HG03342 (cell line): Measurements from ENCODE around the gene WWOX.

Experiments used
- ATAC-seq: cut with Tn5 transposase; IDR thresholded peaks from one replicate; pipeline ENCODE4 v1.9.1; 2021; ENCODE audit warnings: mild to moderate bottlenecking, moderate library complexity; ENCODE audit not compliant: unreplicated experiment

The WWOX gene

GRCh38 chr16:78745108-78746019 lies 645.9 kb downstream of the WWOX start:
- no peak for ATAC-seq

DNA sequence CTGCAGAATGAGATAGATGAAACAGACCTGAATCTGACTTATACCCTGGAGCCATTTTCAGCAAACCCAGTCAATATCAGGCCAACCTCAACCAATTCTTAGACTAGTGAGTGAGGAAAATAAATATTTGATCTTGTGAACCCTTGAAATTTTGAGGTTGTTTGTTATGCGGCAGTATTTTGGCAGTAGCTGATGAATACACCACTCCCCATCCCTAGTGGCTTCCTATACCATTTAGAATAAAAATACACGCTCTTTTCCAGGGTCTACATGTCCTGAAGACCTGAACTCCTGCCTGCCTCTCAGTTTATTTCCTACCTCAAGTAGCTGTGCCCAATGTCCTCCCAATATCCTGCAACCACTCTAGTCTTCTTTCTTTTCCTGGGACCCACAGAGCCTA lies 647.3 kb downstream of the WWOX start:
- ATAC-seq = no peak

DNA sequence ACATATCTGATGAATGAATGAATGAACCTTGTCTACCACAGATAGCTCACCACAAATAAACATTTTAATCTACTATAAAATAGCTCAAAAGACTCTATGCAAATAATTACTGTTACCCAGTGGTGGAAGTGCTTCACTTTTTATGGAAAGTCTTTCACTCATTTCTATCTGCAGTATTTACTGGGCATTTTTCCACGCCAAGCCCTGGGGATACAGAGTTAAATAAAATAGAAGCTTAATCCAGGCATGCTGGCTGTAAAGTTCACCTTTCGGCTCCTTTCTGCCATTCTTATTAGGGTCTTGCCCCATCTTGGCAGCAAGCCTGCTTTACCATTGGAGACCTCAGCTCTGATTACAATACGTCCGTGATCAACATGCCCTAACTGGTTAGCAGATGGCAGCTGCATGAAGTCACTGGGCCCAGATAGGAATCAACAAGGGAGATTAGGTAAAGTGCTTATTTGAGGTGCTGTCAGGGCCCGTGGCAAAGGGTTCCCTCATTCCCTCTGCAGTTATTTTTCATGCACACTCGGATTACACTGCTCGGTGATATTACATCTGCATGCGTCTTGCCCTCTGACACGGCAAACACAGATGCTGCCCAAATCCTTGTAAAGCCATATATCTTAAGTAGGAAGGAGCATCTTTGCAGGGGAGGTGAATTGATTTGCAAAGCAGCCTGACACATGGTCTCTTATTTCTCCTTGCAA lies 648.9 kb downstream of the WWOX start:
- ATAC-seq = no peak

DNA sequence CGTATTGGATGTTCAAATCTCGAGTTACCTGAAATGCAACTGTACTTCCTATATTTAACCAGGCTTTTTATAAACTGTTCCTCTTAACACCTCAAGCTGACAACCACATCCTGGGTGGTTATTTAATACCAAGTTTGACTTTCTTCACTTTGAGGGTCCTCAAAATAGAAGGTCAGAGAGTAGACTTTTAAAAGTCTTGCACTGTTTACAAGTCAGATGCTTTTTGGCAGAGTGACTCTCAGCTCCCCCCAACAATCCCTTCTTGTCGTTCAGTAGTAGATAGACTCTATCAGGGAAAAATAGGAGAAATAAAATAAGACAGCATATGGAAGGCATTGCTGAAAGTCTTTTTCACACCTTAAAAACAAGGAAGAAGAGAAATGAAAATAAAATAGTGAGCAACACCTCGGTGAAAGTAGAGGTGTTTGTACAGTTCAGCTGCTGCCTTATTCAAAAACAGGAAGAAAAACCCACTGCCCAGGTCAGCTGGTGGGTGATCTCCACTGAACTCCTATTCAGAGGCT lies 650.4 kb downstream of the WWOX start:
- peak; percentile 69 for ATAC-seq

DNA sequence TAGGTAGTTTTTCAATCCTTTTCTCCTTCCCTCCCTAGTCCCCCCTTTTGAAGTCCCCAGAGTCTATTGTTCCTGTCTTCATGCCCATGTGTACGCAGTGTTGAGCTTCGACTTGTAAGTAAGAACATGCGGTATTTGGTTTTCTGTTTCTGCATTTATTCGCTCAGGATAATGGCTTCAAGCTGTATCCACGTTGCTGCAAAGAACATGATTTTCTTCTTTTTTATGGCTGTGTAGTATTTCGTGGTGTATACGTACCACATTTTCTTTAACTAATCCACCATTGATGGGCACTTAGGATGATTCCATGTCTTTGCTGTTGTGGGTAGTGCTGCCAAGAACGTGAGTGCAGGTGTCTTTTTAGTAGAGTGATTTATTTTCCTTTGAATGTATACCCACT lies 651.2 kb downstream of the WWOX start:
- ATAC-seq = no peak

GRCh38 chr16:78751601-78752000 lies 652.1 kb downstream of the WWOX start:
- ATAC-seq = no peak

DNA sequence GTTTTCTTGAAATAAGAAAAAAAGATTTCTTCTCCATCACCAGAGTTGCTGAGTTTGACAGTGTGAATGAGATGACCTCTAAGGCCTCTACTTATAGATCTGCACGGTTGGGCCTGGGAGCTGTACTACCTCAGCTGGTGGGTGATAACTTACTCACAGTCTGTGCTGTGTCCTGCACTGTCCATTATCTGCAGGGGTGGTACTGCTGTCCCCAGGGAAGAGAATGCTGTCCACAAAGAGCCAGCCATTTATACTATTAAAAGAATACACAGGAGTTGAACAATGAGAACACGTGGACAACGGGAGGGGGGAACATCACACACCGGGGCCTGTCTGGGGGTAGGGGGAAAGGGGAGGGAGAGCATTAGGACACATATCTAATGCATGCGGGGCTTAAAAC lies 655.3 kb downstream of the WWOX start:
- ATAC-seq = no peak

DNA sequence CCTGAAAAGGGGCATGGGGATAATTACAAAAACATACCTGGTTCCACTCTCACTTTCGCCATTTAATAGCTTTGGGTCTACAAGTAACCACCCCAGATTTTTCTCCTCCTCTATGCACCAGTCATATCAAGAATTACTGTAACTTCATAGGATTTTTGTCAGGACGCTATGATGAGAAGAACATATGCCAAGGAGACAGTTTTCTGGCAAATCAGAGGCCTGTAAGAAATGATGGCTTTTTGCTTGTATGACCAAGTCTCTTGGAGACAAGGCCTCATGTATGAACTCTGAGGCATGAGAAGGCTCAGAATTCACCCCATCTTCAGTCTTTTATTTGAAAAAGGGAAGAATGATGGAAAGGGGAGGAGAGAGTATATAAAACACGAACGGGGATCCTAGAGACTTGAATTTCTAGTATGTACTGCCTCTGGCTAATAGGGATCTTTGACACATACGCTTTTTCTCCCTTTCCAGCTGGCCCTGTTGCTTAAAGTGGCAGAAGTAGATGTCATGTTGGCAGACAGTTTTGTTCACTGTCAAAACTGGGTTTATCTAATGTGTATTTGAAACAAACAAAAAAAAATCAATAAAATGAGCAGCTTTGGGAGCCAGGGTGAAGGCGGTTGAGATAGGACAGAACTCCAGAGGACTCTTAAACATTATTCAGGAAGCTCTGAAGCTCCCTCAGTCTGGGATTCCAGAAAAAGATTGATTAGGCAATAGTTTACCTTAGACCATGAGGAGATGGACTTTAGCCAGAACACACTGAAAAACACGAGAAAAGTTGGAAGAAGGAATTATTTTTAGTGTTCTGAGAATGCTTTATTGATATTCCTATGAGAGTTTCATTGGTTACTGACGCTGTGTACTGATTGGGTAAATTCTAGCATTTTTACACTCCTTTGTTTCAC lies 656.6 kb downstream of the WWOX start:
- no peak for ATAC-seq

DNA sequence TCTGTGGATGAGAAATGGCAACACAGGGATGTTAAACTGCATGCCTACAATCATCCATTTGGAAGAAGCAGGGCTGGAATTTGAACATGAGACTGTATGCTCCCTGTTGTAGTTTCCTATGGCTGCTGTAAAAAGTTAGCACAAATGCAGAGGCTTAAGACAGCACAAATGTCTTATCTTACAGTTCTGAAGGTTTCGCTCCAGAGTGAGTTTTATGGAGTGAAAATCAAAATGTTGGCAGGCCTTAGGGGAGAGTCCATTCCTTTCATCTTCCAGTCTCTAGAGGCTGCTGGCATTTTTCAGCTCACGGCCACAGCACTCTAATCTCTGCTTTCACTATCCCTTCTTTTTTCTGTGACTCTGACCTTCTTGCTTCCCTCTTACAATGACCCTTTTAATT lies 660.1 kb downstream of the WWOX start:
- ATAC-seq = no peak

GRCh38 chr16:78760611-78761010 lies 661.2 kb downstream of the WWOX start:
- no peak for ATAC-seq

GRCh38 chr16:78761427-78761826 lies 662.0 kb downstream of the WWOX start:
- ATAC-seq = peak; percentile 74

- ATAC-seq = no peak
These were observed 662.8 kb downstream of the WWOX start for GRCh38 chr16:78762222-78762621.

- no peak for ATAC-seq
These were observed 664.5 kb downstream of the WWOX start for GRCh38 chr16:78763821-78764440.

DNA sequence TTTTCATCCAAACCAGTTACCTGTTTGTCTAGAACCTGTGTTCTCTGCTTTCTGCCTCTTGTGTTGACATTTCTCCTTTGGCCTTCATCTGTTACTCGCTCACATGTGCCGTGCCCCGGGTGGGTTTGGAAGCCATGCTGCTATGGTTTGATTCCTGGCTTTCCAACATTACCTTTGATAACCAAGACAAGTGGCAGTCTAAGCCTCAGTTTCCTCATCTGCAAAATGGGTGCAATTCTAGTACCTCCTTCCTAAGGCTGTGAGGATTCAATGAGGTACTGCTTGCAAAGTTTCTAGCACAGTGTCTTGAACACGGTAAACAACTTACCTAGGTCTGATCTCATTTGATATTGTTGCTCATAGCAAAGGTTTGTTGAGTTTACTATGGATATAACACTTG lies 665.0 kb downstream of the WWOX start:
- ATAC-seq = no peak

DNA sequence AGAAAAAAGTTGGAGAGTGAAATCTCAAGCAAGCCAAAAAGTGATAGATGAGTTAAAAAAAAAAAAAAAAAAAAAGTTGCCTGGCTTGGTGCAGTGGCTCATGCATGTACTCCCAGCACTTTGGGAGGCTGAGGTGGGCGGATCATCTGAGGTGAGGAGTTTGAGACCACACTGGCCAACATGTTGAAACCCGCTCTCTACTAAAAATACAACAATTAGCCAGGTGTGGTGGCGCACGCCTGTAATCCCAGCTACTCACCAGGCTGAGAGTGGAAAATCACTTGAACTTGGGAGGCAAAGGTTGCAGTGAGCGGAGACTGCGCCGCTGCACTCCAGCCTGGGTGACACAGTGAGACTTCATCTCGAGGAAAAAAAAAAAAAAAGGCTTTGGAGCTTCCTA lies 668.8 kb downstream of the WWOX start:
- no peak for ATAC-seq

DNA sequence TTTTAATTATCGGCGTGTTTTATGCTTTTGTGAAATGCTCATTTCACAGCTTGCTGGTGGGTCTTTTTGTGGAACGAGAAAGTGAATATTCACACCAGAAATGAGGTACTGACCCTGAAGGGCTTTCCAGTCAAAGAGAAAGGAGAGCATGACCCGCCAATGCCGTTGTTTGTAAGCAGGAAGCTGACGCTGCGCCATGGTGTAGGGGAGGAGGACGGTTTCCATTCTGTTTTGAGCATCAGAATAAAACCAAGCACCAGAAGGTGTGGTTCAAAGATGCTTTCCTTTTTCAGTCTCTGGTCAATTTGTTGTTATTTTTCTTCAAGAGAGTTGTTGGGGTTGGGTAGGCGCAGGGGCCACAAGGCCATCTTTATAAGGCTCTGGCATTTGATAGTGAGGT lies 669.3 kb downstream of the WWOX start:
- ATAC-seq = no peak

DNA sequence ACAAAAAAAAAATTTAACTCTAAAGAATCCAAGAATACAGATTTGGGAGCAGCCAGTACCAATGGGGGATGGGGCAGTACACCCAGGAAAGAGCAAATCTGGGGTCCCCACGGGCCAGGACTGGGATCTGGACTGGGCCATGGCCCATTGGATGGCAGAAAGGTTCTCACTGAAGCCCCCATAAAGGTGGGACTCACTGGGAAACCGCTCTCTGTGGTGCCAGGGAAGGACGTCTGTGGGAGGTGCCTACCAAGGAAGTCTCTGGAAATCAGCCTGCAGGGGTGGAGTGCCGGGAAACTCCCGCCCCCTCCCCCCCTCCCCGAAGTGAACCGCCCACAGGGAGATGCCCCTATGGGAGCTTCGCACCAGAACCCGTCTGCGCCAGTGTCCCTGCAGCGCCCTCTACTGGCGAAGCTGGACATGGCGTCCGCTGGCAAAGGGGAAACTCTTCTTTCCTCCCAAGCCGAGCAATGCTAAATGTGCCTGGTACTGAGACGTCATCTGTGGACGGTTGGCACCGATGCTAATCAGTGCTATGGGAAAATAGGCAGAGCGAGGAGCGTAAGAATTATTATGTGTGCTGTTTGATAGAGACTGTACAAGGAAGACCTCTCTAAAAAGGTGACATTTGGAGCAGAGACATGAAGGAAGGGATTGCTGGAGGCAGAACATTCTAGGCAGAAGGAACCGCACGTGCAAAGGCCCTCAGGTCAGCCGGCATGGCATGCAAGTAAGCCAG lies 671.1 kb downstream of the WWOX start:
- peak; percentile 80 for ATAC-seq

DNA sequence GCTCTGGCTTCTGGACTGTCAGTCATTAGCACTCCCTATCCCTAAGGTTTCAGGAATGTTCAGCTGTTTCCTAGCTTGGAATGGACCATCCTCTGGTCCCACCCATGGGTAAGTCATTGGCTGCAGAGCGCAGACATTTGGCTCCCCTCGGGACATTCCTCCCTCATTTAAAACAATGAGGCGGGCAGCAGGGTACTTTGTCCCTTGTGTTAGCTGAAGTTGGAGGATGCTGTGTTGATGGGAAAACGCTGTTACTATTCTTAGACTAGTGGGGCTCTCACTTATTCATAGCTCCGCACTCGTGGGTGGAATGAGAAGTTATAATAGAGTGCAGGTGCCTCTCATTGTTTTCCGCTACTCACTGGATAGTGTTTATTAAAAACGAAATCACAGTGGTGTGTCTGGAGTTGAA lies 673.8 kb downstream of the WWOX start:
- no peak for ATAC-seq

GRCh38 chr16:78773706-78774105 lies 674.3 kb downstream of the WWOX start:
- no peak for ATAC-seq

- no peak for ATAC-seq
These were observed 675.7 kb downstream of the WWOX start for GRCh38 chr16:78775161-78775561.
